ENCODE measurements around the gene SNX20.

GRCh38 chr16:50637716-50638602 is 43.2 kb downstream of the SNX20 start:
- TF ChIP-seq CTCF (IDR thresholded peaks at IDR 0.05) (no peak), POLR2AphosphoS5 (IDR thresholded peaks at IDR 0.05; ENCODE audit: low read depth, low read length) (no peak), REST (IDR thresholded peaks at IDR 0.05; ENCODE audit: insufficient read depth in 1 of 2, low read depth in 2 of 2, low read length in 1 of 2) (no peak)
